HepG2 (cell line): ENCODE measurements around the gene GRK6. TPM values are rescaled to one million over a fixed set of nuclear protein-coding genes. Genes with fewer than 3 reads are reported as not detected.

ENCODE experiments used
- AGO1 ChIP-seq: fragments of 200-400 bp; formaldehyde crosslinking; IDR thresholded peaks from 2 replicates; pipeline ENCODE4 v1.6.1; 2017; ENCODE audit warnings: mild to moderate bottlenecking, low read depth, low read length, moderate library complexity; ENCODE audit not compliant: poor library complexity, severe bottlenecking
- ARNTL ChIP-seq: sonication (generic); formaldehyde crosslinking; IDR thresholded peaks from 2 replicates; pipeline ENCODE4 v1.4.0; 2020; ENCODE audit warnings: mild to moderate bottlenecking, missing genetic modification reagents
- DMAP1 ChIP-seq: IDR thresholded peaks from 2 replicates; pipeline ENCODE4 v1.6.1; 2016
- FOSL2 ChIP-seq: sonication (generic); formaldehyde crosslinking; IDR thresholded peaks from 2 replicates; pipeline ENCODE4 v1.4.0; 2020; ENCODE audit warnings: missing genetic modification reagents
- FOXA3 ChIP-seq: IDR thresholded peaks from 2 replicates; pipeline ENCODE4 v1.6.1; 2016; ENCODE audit warnings: missing genetic modification reagents, missing compliant biosample characterization
- HDAC1 ChIP-seq: sonication (generic); formaldehyde crosslinking; IDR thresholded peaks from 2 replicates; pipeline ENCODE4 v1.5.1; 2020; ENCODE audit warnings: mild to moderate bottlenecking, missing genetic modification reagents
- KAT2B ChIP-seq: fragments of 150-350 bp; IDR thresholded peaks from 2 replicates; pipeline ENCODE4 v1.6.1; 2014; ENCODE audit warnings: low read depth, low read length, borderline replicate concordance
- KDM5A ChIP-seq: fragments of 200-600 bp; sonication (generic); IDR thresholded peaks from 2 replicates; pipeline ENCODE4 v1.7.0; 2018; ENCODE audit warnings: antibody characterized with exemption, mild to moderate bottlenecking, low read length, borderline replicate concordance
- KMT2A ChIP-seq: sonication (generic); formaldehyde crosslinking; IDR thresholded peaks from 2 replicates; pipeline ENCODE4 v1.4.0; 2020; ENCODE audit warnings: missing genetic modification reagents
- PAXIP1 ChIP-seq: sonication (generic); formaldehyde crosslinking; conservative IDR thresholded peaks from 2 replicates; pipeline ENCODE4 v1.4.0; 2020; ENCODE audit warnings: mild to moderate bottlenecking, missing genetic modification reagents, moderate library complexity
- PHF21A ChIP-seq: sonication (generic); formaldehyde crosslinking; IDR thresholded peaks from 2 replicates; pipeline ENCODE4 v1.5.0; 2020; ENCODE audit warnings: mild to moderate bottlenecking, missing genetic modification reagents
- POLR2A ChIP-seq, 2 experiments: IDR thresholded peaks; 2 replicates each; pipeline ENCODE4 v1.6.1; 2011; ENCODE audit warnings: low read depth in 2 of 2, low read length in 2 of 2, mild to moderate bottlenecking in 1 of 2, moderate library complexity in 1 of 2; ENCODE audit not compliant: insufficient read depth in 1 of 2
- PTBP1 ChIP-seq: fragments of 200-400 bp; formaldehyde crosslinking; IDR thresholded peaks from 2 replicates; pipeline ENCODE4 v1.6.1; 2018; ENCODE audit warnings: low read length, low read depth; ENCODE audit not compliant: poor library complexity, severe bottlenecking
- RARA ChIP-seq: IDR thresholded peaks from 2 replicates; pipeline ENCODE4 v1.6.1; 2016; ENCODE audit warnings: missing genetic modification reagents, missing compliant biosample characterization
- SRY ChIP-seq: sonication (generic); formaldehyde crosslinking; IDR thresholded peaks from 2 replicates; pipeline ENCODE4 v1.8.0; 2022; ENCODE audit warnings: mild to moderate bottlenecking, missing genetic modification reagents
- TSC22D2 ChIP-seq: sonication (generic); formaldehyde crosslinking; IDR thresholded peaks from 2 replicates; pipeline ENCODE4 v1.5.1; 2020; ENCODE audit warnings: missing genetic modification reagents, mild to moderate bottlenecking, borderline replicate concordance
- U2AF2 ChIP-seq: fragments of 200-400 bp; formaldehyde crosslinking; IDR thresholded peaks from 2 replicates; pipeline ENCODE4 v1.6.1; 2017; ENCODE audit warnings: low read depth, mild to moderate bottlenecking, low read length
- ZFX ChIP-seq: sonication (generic); formaldehyde crosslinking; IDR thresholded peaks from 2 replicates; pipeline ENCODE4 v1.4.0; 2020; ENCODE audit warnings: mild to moderate bottlenecking, low read depth, missing genetic modification reagents, moderate library complexity
- ZNF274 ChIP-seq: sonication (generic); formaldehyde crosslinking; IDR thresholded peaks from 2 replicates; pipeline ENCODE4 v1.5.1; 2020; ENCODE audit warnings: mild to moderate bottlenecking, missing genetic modification reagents
- ZNF350 ChIP-seq: sonication (generic); formaldehyde crosslinking; IDR thresholded peaks from 2 replicates; pipeline ENCODE4 v1.4.0; 2020; ENCODE audit warnings: mild to moderate bottlenecking, low read depth, missing genetic modification reagents, borderline replicate concordance
- ZNF580 ChIP-seq: IDR thresholded peaks from 2 replicates; pipeline ENCODE4 v1.6.1; 2016; ENCODE audit warnings: low read depth, borderline replicate concordance
- ZNF652 ChIP-seq: IDR thresholded peaks from 2 replicates; pipeline ENCODE4 v1.6.1; 2016; ENCODE audit warnings: low read depth, borderline replicate concordance
- ZNF691 ChIP-seq: sonication (generic); formaldehyde crosslinking; IDR thresholded peaks from 2 replicates; pipeline ENCODE4 v1.4.0; 2020; ENCODE audit warnings: missing genetic modification reagents, low read depth, mild to moderate bottlenecking, borderline replicate concordance
- ZNF839 ChIP-seq: sonication (generic); formaldehyde crosslinking; IDR thresholded peaks from 2 replicates; pipeline ENCODE4 v1.4.0; 2020; ENCODE audit warnings: missing genetic modification reagents, mild to moderate bottlenecking, borderline replicate concordance
- polyA plus RNA-seq, 8 experiments: library from polyadenylated mRNA; depleted of rRNA in 3 of 8; stranded (reverse) in 7 of 8; unstranded in 1 of 8; fragments of >200 nt; fragmentation: Illumina TruSeq in 4 of 8; extraction: Trizol in 4 of 8; gene quantifications; 2 replicates each; pipeline versions ENCODE4 v1.2.1 to v1.2.3, GENCODE V29; 2011 to 2016; ENCODE audit warnings: low read depth in 4 of 8, missing spikeins in 1 of 8, mixed read lengths in 1 of 8; ENCODE audit not compliant: insufficient read depth in 1 of 8
- total RNA-seq, 5 experiments: library from RNA; depleted of rRNA; stranded (reverse); fragments of >200 nt; fragmentation: Illumina TruSeq; extraction: Trizol; gene quantifications; 2 replicates each; pipeline ENCODE4 v1.2.3, GENCODE V29; 2016; ENCODE audit warnings: low read depth in 1 of 5
- TF ChIP-seq, protein P1 (sequence below): IDR thresholded peaks from 2 replicates; pipeline ENCODE4 v1.6.1; 2012; ENCODE audit warnings: inconsistent platforms

Gene GRK6
- total and polyA plus RNA-seq, 2 of the 13 experiments (the other 11 are each of a cell fraction or from before 2014, with no cell fraction given), result 13.2 to 19.9 TPM

DNA sequence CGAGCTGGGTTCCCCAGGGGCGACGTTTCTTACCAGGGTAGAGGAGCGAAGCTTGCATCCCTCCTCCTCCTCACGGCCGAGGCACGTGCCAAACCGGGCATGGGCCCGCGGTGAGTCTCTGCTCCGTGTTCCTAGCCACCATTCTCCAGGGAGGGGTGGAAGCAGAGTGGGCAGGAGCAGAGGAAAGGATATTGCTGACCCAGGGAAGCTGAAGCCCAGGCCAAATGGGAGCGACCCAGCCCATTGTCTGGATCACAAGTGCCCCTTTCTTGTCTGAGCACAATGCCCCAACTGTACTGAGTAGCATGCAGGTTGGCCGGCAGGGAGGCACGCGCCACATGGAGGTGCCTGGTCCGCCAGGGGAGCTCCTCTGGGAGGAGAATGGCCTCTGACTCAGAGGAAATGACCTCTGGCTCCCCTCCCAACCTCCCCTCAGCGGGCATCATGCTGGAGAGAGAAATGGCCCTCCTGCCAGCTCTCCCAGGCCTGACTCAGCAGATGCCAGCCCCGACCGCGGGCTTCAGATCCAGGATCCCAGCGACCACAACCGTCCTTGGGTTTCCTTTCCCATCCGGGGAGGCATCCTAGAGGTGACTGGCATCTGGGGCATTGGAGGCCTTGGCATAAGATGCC, 21.3 kb downstream of the GRK6 start (continued):
- TF ChIP-seq PAXIP1, result peak; percentile 44
- TF ChIP-seq PHF21A (CRISPR knock-in tag), result peak; percentile 47; the same call in 1 of the 2 replicates
- TF ChIP-seq ZNF350 (CRISPR knock-in tag), result no peak
- TF ChIP-seq AGO1, result peak; percentile 85
- TF ChIP-seq ZNF652 (CRISPR knock-in tag), result no peak
- TF ChIP-seq ZFX (CRISPR knock-in tag), result peak; percentile 76
- TF ChIP-seq ZNF580, result 0 out of 2 replicates have a peak, but pooled peaks have one; percentile 33
- TF ChIP-seq ZNF691, result peak; percentile 80; the same call in 1 of the 2 replicates
- 0 out of 2 replicates have a peak, but pooled peaks have one; percentile 36 for TF ChIP-seq ZNF274 (CRISPR knock-in tag)
- TF ChIP-seq, protein P1, sequence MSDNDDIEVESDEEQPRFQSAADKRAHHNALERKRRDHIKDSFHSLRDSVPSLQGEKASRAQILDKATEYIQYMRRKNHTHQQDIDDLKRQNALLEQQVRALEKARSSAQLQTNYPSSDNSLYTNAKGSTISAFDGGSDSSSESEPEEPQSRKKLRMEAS, result peak; percentile 85
- no peak for TF ChIP-seq KDM5A
- TF ChIP-seq KMT2A (CRISPR knock-in tag), result 0 out of 2 replicates have a peak, but pooled peaks have one; percentile 23
- TF ChIP-seq U2AF2, result 0 out of 2 replicates have a peak, but pooled peaks have one; percentile 31
- peak; percentile 74 for TF ChIP-seq RARA (CRISPR knock-in tag)
- TF ChIP-seq KAT2B, result no peak
- peak; percentile 23 for TF ChIP-seq PTBP1
- TF ChIP-seq ARNTL, result 0 out of 2 replicates have a peak, but pooled peaks have one; percentile 40
- peak; percentile 95 for TF ChIP-seq FOSL2
- 0 out of 2 replicates have a peak, but pooled peaks have one; percentile 45 for TF ChIP-seq HDAC1
- peak; percentile 89 for TF ChIP-seq DMAP1 (CRISPR knock-in tag)
- TF ChIP-seq SRY (CRISPR knock-in tag), result 0 out of 2 replicates have a peak, but pooled peaks have one; percentile 31
- peak in 1 of 2 experiments; percentile 85; a peak in 2 of 4 replicates for TF ChIP-seq POLR2A (IDR thresholded peaks at IDR 0.05; ENCODE audit: insufficient read depth in 1 of 2, low read depth in 2 of 2, low read length in 2 of 2)
- no peak for TF ChIP-seq ZNF839 (CRISPR knock-in tag)
- TF ChIP-seq FOXA3 (CRISPR knock-in tag), result peak; percentile 57; the same call in 1 of the 2 replicates
- TF ChIP-seq TSC22D2 (CRISPR knock-in tag), result peak; percentile 49; the same call in 1 of the 2 replicates
